ENCODE data around the gene PTGR3.

The PTGR3 gene

GRCh38 chr18:75208155-75208835 lies 644 bp downstream of the PTGR3 start:
- Histone ChIP-seq H3K36me3 (no peaks in the 10 kb centered on the region), H3K27ac (peak overlapping the region; percentile 93), H3K4me1 (ENCODE audit: control insufficient read depth in 1 of 2, insufficient read depth in 1 of 2, low read depth in 1 of 2, low read length in 1 of 2) (peaks cover 47 to 48% of the 10 kb centered on the region in 2 experiments), H3K9me3 (no peaks in the 10 kb centered on the region), H3K4me3 (ENCODE audit: low read depth in 1 of 2, low read length in 1 of 2) (peak overlapping the region; percentile 68 to 82), H3K27me3 (peaks cover 63% of the 10 kb centered on the region)
- TF ChIP-seq CTCF (IDR thresholded peaks at IDR 0.05): no peak

- peaks cover 60% of the 10 kb centered on the region for H3K27me3 ChIP-seq
- H3K36me3 ChIP-seq: no peaks in the 10 kb centered on the region
- H3K4me3 ChIP-seq (ENCODE audit: low read depth in 1 of 2, low read length in 1 of 2): peak overlapping the region; percentile 68 to 82
- no peak for TF ChIP-seq CTCF (IDR thresholded peaks at IDR 0.05)
- peaks cover 47 to 48% of the 10 kb centered on the region in 2 experiments for H3K4me1 ChIP-seq (ENCODE audit: control insufficient read depth in 1 of 2, insufficient read depth in 1 of 2, low read depth in 1 of 2, low read length in 1 of 2)
- no peaks in the 10 kb centered on the region for H3K9me3 ChIP-seq
- peak overlapping the region; percentile 93 for H3K27ac ChIP-seq
Observed at GRCh38 chr18:75207310-75208154, 1.4 kb downstream of the PTGR3 start.

- Histone ChIP-seq H3K27me3 (peaks cover 52% of the 10 kb centered on the region), H3K4me3 (ENCODE audit: low read depth in 1 of 2, low read length in 1 of 2) (no peak overlapping the region), H3K27ac (no peak overlapping the region), H3K4me1 (ENCODE audit: control insufficient read depth in 1 of 2, insufficient read depth in 1 of 2, low read depth in 1 of 2, low read length in 1 of 2) (peaks cover 42 to 43% of the 10 kb centered on the region in 2 experiments), H3K9me3 (no peaks in the 10 kb centered on the region), H3K36me3 (peaks cover 5% of the 10 kb centered on the region)
- TF ChIP-seq CTCF (IDR thresholded peaks at IDR 0.05): no peak
Observed at GRCh38 chr18:75206452-75207309, 2.3 kb downstream of the PTGR3 start.

GRCh38 chr18:75205514-75206132 lies 3.3 kb downstream of the PTGR3 start:
- Histone ChIP-seq H3K36me3 (peaks cover 15% of the 10 kb centered on the region), H3K9me3 (no peaks in the 10 kb centered on the region), H3K27ac (no peak overlapping the region), H3K4me3 (ENCODE audit: low read depth in 1 of 2, low read length in 1 of 2) (no peak overlapping the region), H3K27me3 (peaks cover 52% of the 10 kb centered on the region), H3K4me1 (ENCODE audit: control insufficient read depth in 1 of 2, insufficient read depth in 1 of 2, low read depth in 1 of 2, low read length in 1 of 2) (peaks cover 41% of the 10 kb centered on the region in 2 experiments)
- no peak for TF ChIP-seq CTCF (IDR thresholded peaks at IDR 0.05)
